GM19467 (cell line): Measurements from ENCODE around the gene AGRN.
"Not testable (repeated sequence)": the region's sequence is repeated elsewhere in the genome, so short reads cannot be mapped to it uniquely, and the experiment has no call there.

ENCODE experiments used
- ATAC-seq: cut with Tn5 transposase; IDR thresholded peaks from one replicate; pipeline ENCODE4 v1.9.1; 2021; ENCODE audit warnings: mild to moderate bottlenecking, moderate library complexity; ENCODE audit not compliant: unreplicated experiment

AGRN gene

DNA sequence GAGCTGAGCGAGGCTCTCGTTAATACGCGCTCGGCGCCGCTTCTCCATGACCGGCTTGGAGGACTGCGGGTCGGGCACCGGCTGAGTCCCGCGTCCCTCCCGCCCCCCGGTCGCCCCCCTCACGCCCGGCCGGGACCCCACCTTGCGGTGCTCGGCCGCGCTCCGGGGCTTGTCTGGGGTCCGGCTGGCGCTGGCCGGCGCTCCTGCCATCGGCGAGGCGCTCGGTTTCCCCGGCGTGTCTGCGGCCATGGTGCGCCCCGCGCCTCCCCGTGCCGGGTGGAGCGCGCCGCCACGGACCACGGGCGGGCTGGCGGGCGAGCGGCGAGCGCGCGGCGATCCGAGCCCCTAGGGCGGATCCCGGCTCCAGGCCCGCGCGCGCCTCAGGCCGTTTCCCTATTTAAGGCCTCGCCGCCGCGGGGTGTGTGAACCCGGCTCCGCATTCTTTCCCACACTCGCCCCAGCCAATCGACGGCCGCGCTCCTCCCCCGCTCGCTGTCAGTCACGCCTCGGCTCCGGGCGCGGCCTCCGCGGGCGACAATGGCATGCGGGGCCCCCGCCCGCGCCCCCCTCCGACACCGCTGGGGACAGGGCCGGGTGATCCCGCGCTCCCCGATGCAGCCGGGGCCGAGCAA, 20.1 kb upstream of the AGRN start, which contains the start of gene HES4:
TSS of gene HES4 (minus strand) at position 373 of the 632 bp plus-strand sequence. CDS start at position 249, 124 bp downstream.
- ATAC-seq: no peak

DNA sequence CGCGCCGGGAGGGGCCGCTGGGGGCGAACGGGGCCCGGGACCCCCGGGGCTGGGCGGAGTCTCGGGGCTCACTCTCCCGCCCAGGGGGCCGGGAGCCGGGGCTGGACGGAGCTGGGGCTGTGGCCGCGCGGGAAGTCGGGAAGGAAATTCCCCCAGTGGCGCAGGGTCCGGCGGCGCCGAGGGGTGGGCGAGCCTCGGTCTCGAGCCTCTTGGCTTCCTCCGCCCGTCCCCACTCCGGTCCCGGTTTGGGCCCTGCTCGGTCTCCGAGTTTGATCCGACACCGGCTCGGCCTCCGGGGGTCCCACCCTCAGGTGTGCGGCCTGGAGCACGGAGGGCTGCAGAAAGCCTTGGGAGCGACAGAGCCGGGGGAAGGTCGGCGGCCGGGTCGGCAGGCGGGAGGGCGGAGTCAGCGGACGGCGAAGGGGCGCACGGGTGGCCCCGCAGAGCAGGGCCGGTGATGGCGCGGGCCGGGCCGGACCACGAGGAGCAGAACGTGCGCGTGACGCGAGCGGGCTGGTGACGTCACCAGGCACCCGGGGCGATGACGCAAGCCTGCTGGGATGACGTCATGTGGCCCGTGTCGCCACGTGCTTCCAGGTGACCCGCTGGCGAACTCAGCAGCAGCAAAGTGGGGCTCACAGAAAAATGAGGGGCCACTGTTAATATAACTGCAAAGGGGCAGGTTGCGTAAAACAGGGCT, 19.4 kb upstream of the AGRN start:
- no peak for ATAC-seq

DNA sequence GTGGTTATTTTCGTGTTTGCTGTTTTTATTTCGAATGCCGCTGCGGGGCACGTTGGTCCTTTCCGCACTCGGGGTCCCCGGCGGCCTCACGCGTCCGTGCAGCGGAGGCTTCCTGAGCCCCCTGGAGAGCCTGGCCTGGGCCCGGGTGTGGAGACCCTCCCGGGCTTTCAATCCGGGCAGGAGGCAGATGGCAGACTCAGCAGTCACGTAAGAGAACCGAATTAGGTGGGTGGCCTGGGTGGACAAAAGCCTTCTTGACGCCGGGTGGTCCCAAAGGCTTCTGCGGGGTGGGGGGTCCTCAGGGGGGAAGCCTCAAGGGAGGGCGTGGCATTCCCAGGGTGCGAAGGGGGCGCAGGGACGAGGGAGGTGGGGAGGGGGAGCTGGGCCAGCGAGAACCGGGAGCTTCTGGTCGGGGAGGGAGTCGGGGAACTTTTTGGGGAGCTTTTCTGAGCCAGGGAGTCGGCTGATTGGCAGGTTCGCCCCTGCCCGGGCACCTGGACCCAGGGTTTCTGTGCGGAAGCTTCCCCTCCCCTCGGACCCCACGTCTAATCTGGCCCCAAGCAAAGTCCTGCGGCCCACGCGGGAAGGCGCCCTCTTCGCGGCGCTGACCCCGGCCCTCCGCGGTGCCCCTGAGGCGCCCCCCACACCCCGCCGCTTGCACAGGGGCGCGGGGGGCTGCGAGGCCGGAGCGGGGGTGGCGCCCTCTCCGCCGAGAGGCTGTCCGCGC, 18.7 kb upstream of the AGRN start:
- no peak for ATAC-seq

DNA sequence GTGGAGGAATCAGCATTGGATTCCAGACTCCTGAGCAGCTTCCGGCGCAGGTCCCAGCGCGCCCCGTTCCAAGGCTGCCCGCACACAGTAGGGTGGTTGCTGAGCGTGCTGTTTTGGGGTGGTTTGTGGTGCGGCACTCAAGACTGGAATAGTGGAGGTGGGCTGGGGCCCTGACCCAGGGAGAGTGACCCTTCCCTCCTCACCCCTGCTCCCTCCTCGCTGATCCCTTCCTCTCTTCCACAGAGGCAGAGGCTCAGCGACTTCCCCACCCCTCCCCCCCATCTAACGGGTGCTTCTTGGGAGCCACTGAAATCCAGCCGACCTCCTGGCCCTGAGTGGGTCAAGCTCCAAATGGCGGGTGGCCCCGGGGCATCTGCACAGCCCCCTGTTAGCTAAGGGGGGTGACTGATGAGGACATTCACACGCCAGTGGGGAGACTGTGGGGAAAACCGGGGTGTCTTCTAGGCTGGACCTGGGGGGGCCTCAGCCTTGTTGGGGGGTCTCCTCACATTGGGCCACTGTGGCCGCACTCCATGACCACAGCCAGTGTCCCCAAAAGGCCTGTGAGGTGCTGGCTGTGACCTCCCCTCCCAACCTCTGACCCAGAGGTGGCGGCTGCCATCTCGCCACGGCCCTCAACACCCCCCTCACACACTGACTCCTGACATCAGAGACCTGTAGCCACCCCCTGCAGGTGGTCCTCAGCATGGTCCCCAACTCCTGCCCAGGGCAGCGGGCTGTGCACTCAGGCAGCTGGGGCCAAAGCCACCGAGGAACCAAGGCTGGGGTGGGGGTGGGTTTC, 16.1 kb upstream of the AGRN start:
- ATAC-seq: no peak

DNA sequence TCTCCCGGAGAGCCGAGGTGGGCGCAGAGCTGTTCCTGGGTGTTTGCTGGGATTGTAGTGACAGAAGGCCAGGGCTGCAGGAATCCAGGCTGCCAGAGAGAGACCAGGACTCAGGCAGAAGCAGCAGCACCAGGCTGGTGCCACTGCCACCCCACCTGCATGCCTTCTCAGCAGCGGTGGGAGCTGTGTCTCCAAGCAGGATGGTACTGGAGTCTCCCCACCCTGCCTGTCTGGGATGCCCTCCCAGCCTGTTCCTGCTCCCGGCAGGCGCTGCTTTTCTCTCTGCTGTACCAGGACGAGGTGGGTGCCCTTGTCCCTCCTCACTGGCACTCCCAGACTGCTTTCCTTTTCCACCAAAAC, 15.5 kb upstream of the AGRN start:
- ATAC-seq: no peak

DNA sequence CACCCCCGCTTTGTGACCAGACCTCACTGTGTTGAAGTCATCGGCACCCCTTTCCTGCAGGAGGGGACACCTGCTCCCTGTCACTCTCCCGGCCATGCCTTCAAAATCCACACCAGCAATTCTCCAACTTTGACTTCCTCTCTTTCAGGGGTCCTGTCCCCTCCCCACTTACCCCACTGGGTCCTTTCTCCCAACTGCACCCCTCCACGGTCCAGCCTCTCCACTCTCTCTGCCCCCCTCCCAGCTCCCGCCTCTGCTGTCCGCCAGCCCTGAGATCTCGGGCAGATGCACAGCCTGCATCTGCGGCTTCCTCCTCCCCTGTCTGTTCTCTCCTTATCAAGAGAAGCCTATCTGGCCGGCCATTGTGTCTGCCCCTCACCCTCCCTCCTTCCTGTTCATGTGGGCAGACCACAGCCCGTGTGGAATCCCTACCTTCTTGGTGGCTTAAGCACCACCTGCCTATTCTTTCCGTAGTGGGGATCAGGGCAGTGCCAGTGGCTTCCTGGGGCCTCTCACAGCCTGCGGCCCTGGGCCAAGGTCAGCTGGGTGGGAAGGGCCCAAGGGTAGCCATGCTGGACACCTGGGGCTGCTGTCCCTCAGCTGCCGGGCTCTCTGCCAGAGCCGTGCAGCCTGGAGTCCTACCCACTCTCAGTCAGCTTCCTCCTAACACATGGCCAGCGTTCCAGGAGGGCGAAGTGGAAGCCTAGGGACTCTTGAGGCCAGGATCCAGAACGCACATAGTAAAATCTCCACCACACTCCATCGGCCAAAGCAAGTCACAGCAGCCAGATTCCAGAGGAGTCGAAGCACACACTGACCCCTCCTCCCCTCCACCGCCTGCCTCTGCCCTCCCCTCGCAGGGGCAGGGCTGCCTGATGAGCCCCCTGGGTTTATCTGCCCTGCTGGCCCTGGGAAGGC, 14.9 kb upstream of the AGRN start:
- ATAC-seq: no peak

DNA sequence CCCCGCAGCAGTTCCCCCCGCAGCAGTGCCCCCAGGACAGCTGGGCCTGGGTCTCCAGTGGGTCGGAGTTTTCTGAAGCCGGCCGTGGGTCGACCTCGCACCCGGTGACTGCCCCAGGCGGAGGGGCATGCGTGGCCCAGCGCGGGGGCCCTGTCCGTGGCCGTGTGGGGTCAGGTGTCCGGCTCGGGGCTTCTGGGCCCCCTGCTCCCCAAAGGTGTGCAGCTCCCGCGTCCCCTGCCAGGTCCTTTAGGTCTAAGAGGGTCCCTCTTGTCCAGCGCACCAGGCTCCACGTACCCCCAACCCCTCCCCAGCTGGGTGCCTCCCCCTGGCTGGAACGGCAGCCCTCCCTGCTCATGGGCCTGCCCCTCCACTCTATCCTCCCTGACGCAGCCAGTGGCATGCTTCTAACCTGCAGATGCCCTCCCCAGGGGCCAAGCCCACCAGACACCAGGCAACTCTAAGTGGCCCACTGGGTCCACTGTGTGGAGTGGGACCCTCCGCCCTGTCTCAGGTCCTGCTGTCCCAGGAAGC, 14.1 kb upstream of the AGRN start:
- ATAC-seq: no peak

DNA sequence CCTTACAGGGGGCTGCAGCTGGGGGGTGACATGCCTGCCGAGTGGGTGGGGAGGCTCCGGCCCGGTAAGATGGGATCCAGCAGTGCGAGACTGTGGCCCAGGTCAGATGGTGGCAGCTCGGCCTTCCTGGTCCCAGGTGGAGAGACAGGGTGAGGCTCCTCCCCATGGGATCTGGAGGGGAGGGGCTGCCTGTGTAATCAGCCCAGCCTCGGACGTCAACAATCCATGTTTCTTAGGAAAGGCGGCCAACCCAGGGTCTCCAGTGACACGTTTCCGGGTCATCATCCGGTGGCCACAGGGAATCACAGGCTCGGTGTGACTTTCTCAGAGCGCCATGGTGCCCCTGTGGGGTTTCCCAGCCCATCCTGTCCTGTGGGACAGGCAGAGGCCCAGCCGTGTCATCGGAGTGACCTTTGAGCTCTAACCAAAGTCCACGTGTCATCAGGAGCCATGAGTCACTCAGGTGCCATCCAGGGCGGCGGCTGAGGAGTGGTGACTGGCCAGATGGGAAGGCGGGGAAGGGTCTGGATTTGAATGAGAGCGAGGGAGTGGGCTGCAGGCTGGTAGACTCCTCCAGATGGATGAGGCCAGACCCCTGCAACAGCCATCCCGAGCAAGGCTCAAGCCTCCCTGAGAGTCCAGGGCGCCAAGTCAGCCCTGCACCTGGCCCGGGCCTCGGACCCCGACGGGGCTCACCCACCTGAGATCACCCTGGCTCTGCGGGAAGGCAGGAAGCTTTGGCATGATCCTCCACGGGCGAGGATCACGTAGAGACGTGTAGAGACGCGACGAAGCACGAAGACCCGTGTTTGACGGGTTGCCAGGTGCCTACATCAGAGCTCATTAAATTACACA, 13.4 kb upstream of the AGRN start:
- ATAC-seq: no peak

DNA sequence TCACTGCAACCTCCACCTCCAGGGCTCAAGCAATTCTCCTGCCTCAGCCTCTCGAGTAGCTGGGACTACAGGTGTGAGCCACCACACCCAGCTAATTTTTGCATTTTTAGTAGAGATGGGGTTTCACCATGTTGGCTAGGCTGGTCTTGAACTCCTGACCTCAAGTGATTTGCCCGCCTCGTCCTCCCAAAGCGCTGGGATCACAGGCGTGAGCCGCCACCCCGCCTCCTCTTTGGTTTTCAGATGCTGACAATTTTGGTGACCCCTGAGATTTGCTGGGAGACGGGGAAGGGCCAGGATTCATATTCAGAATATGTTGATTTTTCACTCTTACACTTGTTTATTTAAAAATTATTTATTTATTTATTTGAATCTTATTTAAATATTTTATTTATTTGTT, 9.8 kb upstream of the AGRN start:
- ATAC-seq: not testable (repeated sequence)

DNA sequence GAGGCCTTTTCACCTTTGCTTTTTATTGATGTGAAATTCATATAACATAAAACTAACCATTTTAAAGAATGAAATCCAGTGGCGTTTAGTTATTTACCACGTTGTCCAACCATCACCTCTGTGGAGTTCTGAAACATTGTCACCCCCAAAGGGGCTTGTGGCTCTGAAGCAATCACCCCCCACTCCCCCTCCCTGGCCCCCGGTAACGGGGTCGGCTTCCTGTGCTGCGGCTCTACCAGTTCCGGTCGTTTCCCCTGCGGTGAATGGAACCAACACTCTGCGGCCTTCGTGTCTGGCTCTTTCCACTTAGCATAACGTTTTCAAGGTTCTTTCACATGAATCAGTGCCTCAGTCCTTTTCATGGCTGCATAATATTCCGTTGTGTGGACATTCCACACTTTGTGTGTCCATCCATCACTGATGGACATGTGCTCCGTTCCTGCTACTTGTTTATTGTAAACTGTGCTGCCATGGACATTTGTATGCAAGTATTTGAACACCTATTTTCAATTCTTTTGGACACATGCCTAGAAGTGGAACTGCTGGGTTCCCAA, 8.4 kb upstream of the AGRN start:
- ATAC-seq: no peak

DNA sequence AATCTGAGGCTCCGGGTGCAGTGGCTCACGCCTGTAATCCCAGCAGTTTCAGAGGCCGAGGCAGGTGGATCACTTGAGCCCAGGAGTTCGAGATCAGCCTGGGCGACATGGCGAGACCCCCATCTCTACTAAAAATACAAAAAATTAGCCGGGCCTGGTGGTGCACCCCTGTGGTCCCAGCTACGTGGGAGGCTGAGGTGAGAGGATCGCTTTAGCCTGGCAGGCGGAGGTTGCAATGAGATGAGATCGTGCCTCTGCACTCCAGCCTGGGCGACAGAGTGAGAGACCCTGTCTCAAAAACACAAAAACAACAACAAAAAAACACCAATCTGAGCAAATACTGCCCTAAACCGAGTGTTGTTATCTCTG, 7.2 kb upstream of the AGRN start:
- not testable (repeated sequence) for ATAC-seq

DNA sequence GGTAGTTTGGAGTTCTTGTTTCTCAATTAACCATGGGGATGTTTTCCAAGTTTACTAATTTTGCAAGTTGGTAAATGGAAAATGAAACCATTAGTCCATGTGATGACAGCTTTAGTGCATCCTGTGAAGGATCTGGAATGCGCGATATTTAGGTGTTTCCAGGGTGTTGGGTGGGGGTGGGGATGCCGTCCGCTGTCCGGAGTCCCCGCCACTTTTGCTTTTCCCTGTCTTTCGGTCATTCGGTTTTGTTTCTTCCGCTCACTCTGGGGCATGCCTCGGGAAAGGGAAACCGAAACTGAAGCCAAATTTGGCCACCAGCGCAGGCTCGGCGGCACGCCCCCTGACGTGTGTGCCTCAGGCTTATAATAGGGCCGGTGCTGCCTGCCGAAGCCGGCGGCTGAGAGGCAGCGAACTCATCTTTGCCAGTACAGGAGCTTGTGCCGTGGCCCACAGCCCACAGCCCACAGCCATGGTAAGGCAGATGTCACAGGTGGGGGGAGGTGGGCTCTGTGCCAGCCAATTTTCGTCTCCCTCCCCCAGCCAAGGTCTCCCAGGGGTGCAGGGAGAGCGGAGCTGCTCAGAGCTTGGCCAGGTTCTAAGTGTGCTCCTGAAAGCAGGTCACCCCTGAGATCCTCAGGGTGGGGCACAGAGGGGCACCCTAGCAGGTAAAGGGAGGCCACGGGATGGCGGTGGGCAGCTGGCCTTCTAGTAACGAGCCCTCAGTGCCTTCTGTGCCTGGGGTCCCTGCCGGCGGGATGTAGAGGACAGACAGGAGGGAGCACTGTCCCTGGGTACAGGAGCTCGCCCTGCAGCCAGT, 6.6 kb upstream of the AGRN start, which contains the start of gene ISG15:
TSS of gene ISG15 (plus strand) at position 393 of the 817 bp plus-strand sequence. CDS start at position 470, 77 bp downstream.
- peak; percentile 73 for ATAC-seq

DNA sequence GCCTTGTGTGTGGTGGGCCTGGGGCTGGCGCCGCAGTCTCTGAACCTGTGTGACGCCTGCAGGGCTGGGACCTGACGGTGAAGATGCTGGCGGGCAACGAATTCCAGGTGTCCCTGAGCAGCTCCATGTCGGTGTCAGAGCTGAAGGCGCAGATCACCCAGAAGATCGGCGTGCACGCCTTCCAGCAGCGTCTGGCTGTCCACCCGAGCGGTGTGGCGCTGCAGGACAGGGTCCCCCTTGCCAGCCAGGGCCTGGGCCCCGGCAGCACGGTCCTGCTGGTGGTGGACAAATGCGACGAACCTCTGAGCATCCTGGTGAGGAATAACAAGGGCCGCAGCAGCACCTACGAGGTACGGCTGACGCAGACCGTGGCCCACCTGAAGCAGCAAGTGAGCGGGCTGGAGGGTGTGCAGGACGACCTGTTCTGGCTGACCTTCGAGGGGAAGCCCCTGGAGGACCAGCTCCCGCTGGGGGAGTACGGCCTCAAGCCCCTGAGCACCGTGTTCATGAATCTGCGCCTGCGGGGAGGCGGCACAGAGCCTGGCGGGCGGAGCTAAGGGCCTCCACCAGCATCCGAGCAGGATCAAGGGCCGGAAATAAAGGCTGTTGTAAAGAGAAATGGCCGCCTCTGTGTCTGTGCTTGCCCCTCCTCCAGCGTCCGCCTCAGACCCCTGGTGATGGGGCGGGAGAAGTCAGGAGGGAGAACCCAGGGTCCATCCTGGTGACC, 5.8 kb upstream of the AGRN start:
- ATAC-seq: no peak

DNA sequence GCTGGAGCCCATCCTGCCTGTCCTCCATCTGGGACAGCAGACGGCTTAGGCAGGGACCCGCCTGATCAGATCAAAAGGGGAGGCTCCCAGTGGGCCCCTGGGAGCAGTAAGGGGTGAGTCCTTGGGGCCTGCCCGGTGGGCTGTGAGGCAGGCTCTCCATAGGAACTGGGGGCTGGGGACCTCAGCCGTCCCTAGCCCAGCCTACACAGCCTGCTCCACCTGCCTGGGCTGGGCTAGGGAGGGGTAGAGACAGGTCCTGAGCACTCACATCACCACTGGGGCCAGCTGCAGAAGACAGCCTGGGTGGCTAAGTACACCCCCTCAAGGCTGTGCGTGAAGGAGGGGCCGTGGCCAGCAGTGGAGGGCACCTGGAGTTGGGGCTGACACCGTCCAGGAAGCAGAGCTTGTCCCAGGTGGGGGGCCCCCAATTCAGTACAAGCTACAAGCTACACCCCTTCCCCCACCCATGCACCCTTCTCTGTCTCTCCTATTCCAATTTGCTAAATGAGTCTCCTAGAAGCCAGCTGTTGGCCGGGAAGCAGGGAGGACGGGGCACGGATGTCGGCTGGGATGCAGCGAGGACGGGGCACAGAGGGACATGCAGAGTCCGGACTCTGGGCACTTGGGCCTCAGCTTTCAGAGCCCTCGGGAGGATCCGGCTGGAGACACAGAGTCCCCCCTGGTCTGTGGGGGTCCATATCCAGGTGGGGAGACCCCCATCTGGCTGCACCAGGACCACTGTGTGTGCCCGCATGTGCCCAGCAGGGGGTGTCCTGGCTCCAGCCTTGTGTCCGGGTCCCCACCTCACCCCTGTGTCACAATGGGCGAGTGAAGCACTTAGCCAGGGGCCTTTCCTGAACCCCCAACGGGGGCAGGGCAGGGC, 4.9 kb upstream of the AGRN start:
- no peak for ATAC-seq

DNA sequence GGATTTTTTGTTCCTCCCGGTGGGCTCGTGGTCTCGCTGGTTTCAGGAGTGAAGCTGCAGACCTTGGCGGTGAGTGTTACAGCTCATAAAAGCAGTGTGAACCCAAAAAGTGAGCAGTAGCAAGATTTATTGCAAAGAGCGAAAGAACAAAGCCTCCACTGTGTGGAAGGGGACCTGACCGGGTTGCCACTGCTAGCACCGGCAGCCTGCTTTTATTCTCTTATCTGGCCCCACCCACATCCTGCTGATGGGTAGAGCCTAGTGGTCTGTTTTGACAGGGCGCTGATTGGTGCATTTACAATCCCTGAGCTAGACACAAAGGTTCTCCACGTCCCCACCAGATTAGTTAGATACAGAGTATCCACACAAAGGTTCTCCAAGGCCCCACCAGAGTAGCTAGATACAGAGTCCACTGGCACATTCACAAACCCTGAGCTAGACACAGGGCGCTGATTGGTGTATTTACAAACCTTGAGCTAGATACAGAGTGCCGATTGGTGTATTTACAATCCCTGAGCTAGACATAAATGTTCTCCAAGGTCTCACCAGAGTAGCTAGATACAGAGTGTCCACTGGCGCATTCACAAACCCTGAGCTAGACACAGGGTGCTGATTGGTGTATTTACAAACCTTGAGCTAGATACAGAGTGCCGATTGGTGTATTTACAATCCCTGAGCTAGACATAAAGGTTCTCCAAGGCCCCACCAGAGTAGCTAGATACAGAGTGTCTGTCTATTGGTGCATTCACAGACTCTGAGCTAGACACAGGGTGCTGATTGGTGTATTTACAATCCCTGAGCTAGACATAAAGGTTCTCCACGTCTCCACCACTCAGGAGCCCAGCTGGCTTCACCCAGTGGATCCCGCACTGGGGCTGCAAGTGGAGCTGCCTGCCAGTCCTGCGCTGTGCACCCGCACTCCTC, 2.3 kb upstream of the AGRN start:
- ATAC-seq: not testable (repeated sequence)
